ENCODE data around the gene SORL1. TPM values are rescaled to one million over a fixed set of nuclear protein-coding genes. Genes with fewer than 3 reads are reported as not detected.

The SORL1 gene
- total RNA-seq, 1 donor from 2014 or later = 11.3 TPM

- FAIRE-seq (no peak), DNase-seq (ENCODE audit: low read depth) (no peak)
- no peaks in the 10 kb centered on the region for H3K36me3 ChIP-seq (ENCODE audit: control insufficient read depth, insufficient read depth, low read length)
- H3K27me3 ChIP-seq (ENCODE audit: control insufficient read depth, insufficient read depth, low read length) = no peaks in the 10 kb centered on the region
- no peak overlapping the region for H3K4me3 ChIP-seq (ENCODE audit: low read depth, low read length)
- no peak for TF ChIP-seq CTCF (IDR thresholded peaks at IDR 0.05; ENCODE audit: insufficient read depth, low read length, severe bottlenecking)
Measured at GRCh38 chr11:121456816-121457431, 4.8 kb downstream of the SORL1 start.

- Histone ChIP-seq H3K4me3 (ENCODE audit: low read depth, low read length) (no peak overlapping the region), H3K27me3 (ENCODE audit: control insufficient read depth, insufficient read depth, low read length) (no peaks in the 10 kb centered on the region), H3K36me3 (ENCODE audit: control insufficient read depth, insufficient read depth, low read length) (no peaks in the 10 kb centered on the region)
- no peak for TF ChIP-seq CTCF (IDR thresholded peaks at IDR 0.05; ENCODE audit: insufficient read depth, low read length, severe bottlenecking)
- DNase-seq (ENCODE audit: low read depth) (no peak), FAIRE-seq (no peak)
Measured at GRCh38 chr11:121458551-121458950, 6.4 kb downstream of the SORL1 start.

- FAIRE-seq = no peak
- H3K4me3 ChIP-seq (ENCODE audit: low read depth, low read length) = no peak overlapping the region
- TF ChIP-seq CTCF (IDR thresholded peaks at IDR 0.05; ENCODE audit: insufficient read depth, low read length, severe bottlenecking) = no peak
Measured at GRCh38 chr11:121459413-121460017, 7.4 kb downstream of the SORL1 start.

GRCh38 chr11:121460941-121461514 is 8.9 kb downstream of the SORL1 start:
- Histone ChIP-seq H3K4me3 (ENCODE audit: low read depth, low read length) (no peak overlapping the region), H3K36me3 (ENCODE audit: control insufficient read depth, insufficient read depth, low read length) (no peaks in the 10 kb centered on the region), H3K27me3 (ENCODE audit: control insufficient read depth, insufficient read depth, low read length) (no peaks in the 10 kb centered on the region)
- TF ChIP-seq CTCF (IDR thresholded peaks at IDR 0.05; ENCODE audit: insufficient read depth, low read length, severe bottlenecking) = no peak
- FAIRE-seq (no peak), DNase-seq (ENCODE audit: low read depth) (peak; percentile 45)

More at GRCh38 chr11:121459413-121460017, 7.4 kb downstream of the SORL1 start:
- Histone ChIP-seq H3K27me3 (ENCODE audit: control insufficient read depth, insufficient read depth, low read length) (no peaks in the 10 kb centered on the region), H3K36me3 (ENCODE audit: control insufficient read depth, insufficient read depth, low read length) (no peaks in the 10 kb centered on the region)
- no peak for DNase-seq (ENCODE audit: low read depth)

GRCh38 chr11:121461843-121462242 is 9.7 kb downstream of the SORL1 start:
- Histone ChIP-seq H3K27me3 (ENCODE audit: control insufficient read depth, insufficient read depth, low read length) (no peaks in the 10 kb centered on the region), H3K4me3 (ENCODE audit: low read depth, low read length) (no peak overlapping the region), H3K36me3 (ENCODE audit: control insufficient read depth, insufficient read depth, low read length) (no peaks in the 10 kb centered on the region)
- FAIRE-seq (no peak), DNase-seq (ENCODE audit: low read depth) (no peak)
- no peak for TF ChIP-seq CTCF (IDR thresholded peaks at IDR 0.05; ENCODE audit: insufficient read depth, low read length, severe bottlenecking)
